ENCODE measurements around the gene S100A14.

The S100A14 gene

GRCh38 chr1:153565529-153566374 is 50.4 kb downstream of the S100A14 start, which contains the start of gene S100A2:
Gene S100A2, minus strand, starts transcription at chr1:153565844. Its CDS starts 1,967 bp downstream, at chr1:153563877.
- DNase-seq (ENCODE audit: low read depth, low spot score): peak; percentile 95
